Measurements from ENCODE around the gene SLCO6A1.
"Not testable (repeated sequence)": the region's sequence is repeated elsewhere in the genome, so short reads cannot be mapped to it uniquely, and the experiment has no call there.

SLCO6A1 gene

DNA sequence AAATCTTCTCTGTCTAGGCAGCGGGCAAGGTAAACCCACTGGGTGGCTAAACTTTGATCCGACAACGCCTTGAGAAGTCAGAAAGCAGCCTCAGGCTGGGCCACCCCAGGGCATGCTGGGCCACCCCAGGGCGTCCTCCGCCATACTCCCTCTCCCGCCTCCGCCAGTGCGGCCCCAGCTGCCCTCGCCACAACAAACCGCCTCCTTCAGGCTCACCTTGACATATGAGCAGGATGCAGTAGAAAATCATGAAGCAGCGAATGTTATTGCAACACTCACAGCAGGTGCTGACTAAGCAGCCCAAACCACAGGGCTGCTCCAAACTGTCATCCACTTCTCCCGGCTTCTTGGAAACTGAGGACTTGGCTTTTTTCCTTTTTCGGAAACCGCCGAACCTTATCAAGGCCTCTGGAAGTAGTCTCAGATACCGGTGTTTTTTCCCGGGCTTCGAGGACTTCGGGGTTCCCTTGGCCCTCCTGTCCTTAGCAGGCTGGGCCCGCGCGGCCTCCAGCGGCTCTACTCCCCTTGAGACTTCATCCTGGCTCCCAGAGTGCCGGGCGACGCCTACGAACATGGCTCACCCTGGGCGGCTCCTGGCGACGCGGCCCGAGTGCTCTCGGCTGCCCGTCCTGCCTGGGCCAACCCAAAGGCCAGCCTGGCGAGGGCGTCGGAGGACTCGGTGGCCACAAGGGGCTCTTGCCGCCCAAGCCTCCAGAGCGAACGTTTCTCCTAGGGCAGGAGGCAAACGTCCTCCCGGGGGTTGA, at the start of gene SLCO6A1:
Gene SLCO6A1 (minus strand): TSS at position 731 of the 764 bp plus-strand sequence. CDS start 157 bp downstream, at position 574.
- DNase-seq = no peak

GRCh38 chr5:102547141-102548035, 48.6 kb upstream of the SLCO6A1 start:
- DNase-seq = no peak

DNA sequence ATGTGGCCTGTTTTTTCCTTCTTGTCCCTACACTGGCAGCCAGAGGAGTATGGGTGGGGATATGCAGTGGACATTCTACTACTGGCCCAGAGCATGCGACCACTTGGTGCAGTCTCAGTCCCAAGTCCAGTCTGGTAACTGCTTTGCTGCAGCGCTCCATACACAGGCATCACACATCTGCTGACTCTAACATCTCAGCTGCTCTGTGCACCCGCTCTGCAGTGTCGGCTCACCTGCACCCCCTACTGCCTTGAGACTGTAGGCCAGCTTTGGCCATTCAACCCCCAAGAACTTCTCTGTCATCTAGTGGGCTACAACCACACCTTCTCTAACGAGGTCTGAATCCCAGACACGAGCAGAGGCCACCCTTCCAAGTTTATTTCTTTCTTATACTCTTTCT, 46.4 kb upstream of the SLCO6A1 start:
- no peak for DNase-seq

DNA sequence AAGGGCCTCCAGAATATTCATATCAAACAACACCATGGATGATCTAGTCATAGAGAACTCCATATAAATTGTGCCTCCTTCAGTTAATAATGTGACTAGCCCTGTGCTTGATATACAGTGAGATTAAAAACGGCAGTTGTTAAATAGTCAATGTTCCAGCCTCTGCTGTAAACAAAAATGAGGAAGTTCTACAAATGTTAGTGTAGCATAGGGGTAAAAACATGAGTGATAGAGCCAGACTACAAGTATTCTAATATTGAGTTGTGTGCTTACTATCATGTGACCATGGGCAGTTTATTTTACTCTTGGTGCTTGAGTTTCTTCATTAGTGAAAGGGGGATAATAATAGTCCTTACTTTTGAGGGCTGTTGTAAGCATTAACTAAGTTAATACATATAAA, 43.3 kb upstream of the SLCO6A1 start:
- peak; percentile 9 for DNase-seq

DNA sequence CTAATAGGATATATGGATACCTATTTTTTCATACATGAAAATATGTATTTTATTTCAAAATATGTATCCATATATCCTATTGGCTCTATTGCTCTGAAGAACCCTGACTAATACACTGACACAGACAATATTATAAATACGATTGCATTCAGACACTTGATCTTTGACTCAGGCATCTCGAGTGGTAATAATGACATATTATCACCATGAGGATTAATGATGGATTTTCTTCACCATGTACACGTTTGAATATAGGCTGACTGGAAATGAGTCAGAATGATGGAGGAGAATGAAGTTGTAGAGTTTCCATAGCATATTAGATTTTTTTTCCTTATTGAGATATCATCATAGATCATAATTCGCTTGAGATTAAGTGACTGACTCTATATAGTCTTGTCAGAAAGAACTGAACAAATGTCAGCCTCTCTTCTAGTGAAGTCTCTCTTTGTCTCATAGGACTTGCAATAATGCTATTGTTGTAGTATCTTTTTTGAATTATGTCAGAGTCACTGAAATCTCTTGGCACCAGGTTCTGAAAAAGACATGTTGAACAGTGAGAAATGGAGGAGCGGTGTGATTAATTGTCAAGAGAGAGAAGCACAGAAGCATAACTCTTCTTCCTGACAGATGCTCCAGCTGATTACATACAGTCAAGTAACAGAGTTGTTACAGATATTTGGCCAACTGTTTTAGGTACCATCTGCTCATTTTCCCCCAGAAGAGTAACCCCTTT, 41.4 kb upstream of the SLCO6A1 start:
- DNase-seq = no peak

DNA sequence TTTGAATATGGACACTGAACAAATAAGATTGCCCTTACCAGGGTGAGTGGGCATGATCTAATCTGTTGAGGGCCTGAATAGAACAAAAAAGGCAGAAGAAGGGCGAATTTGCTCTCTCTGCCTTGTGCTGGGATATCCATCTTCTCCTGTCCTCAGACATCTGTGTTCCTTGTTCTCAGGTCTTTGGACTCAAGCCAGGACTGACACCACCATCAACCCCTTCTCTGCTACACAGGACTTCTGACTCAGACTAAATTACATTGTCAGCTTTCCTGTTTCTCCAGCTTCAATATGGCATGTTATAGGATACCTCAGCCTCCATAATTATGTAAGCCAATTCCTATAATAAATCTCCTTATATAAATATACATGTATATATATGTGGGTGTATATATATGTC, 40.8 kb upstream of the SLCO6A1 start:
- no peak for DNase-seq

DNA sequence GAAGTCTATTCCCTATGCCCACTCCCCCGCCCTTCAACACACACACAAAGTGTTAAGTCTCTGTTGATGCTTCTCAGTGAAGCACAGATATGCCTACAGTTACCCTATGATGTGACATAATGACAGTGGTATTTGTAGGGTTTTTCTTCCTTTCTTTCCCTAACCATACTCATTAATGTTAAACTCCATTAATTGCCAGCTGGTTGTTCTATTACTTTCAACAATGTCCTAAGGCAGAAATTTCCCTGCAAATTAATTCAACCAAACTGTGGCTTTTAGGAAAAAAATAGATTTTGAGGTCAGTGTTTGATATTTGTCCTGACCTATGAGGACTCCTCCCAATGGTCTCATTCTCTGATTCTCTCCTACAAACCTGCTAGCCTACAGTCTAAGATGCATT, 38.2 kb upstream of the SLCO6A1 start:
- DNase-seq = no peak

GRCh38 chr5:102536323-102536928, 37.6 kb upstream of the SLCO6A1 start:
- DNase-seq = peak; percentile 13

- DNase-seq = no peak
These were observed 33.3 kb upstream of the SLCO6A1 start for GRCh38 chr5:102532123-102532522.

- DNase-seq = no peak
These were observed 32.7 kb upstream of the SLCO6A1 start for GRCh38 chr5:102531506-102531905.

GRCh38 chr5:102529447-102529846, 30.6 kb upstream of the SLCO6A1 start:
- DNase-seq = no peak

- no peak for DNase-seq
These were observed 30.2 kb upstream of the SLCO6A1 start for GRCh38 chr5:102529031-102529430.

- no peak for DNase-seq
These were observed 29.8 kb upstream of the SLCO6A1 start for GRCh38 chr5:102528600-102528999.

DNA sequence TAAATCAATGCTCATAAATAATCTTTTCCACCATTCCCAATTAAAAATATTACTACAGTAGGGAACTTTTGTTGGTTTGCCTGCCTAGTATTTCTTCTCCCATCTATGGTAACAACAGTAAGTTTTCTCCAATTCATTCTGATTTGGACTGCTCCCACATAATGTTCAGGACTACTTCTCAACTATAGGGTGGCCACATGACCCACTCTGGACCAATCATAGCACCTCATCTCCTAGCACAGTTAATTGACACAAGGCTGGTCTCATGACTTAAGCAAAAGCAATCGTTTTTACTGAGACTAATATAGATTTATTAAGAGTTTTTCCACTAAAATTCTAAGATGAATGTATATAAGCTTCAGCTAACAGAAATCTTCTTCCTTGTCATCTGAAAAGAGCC, 28.7 kb upstream of the SLCO6A1 start:
- no peak for DNase-seq

DNA sequence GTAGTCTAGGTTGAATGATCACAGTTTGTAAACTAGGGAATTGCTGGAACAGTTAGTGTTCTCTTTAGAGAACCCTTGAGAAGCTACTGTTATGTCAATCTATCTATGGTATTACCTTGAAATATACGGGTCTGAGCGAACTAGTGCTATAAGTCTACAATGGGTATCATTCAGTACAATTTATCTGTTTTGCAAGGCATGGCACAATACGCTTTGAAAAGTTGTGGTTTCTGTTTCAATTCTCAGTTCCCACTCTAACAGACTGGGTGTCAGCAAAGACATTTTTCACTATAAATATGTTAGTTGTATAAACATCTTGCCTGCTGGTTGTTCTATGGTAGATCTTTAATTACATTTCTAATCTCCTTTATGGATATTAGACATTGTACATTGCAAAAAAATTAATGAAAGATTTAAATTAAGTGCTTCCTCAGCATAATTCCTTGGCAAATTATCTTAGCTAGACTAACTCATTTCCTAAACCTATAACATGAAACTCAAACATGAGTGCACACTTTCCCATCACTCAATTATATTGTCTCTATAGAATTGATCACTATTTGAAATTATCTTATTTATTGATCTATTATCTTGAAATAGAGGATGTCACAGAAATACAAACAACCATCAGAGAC, 24.9 kb upstream of the SLCO6A1 start:
- no peak for DNase-seq

GRCh38 chr5:102511666-102512065, 12.9 kb upstream of the SLCO6A1 start:
- no peak for DNase-seq

GRCh38 chr5:102491261-102491914, 7.4 kb downstream of the SLCO6A1 start:
- DNase-seq = not testable (repeated sequence)

GRCh38 chr5:102483736-102484135, 15.1 kb downstream of the SLCO6A1 start:
- DNase-seq = no peak

GRCh38 chr5:102481054-102481715, 17.6 kb downstream of the SLCO6A1 start:
- DNase-seq = no peak

GRCh38 chr5:102453716-102454115, 45.1 kb downstream of the SLCO6A1 start:
- DNase-seq = no peak

GRCh38 chr5:102451082-102451481, 47.7 kb downstream of the SLCO6A1 start:
- DNase-seq = no peak

All from hematopoietic multipotent progenitor cell treated with erythropoietin and hydrocortisone succinate and interleukin-3 and kit ligand, for 8 days (in vitro differentiated cells).